Activated CD4-positive, CD25-positive, alpha-beta regulatory T cell treated with anti-CD3 and anti-CD28 coated beads, Interleukin-2, amount 50 U/mL, for 72 hours (primary cell): ENCODE measurements around the gene ZNF569.
"Not testable (repeated sequence)": the region's sequence is repeated elsewhere in the genome, so short reads cannot be mapped to it uniquely, and the experiment has no call there.

Experiments
- DNase-seq: peaks from one replicate; pipeline ENCODE4 v3.0.0; 2021

Gene ZNF569

GRCh38 chr19:37466798-37467607 is at the start of gene ZNF569:
Gene ZNF569 (minus strand): TSS chr19:37467444. CDS start chr19:37444921, 22,523 bp downstream.
- peak; percentile 79 for DNase-seq

GRCh38 chr19:37513397-37513796 is 46.2 kb upstream of the ZNF569 start:
- no peak for DNase-seq

- DNase-seq, result no peak
Observed at GRCh38 chr19:37511821-37512220, 44.6 kb upstream of the ZNF569 start.

- DNase-seq, result no peak
Observed at GRCh38 chr19:37511186-37511585, 43.9 kb upstream of the ZNF569 start.

- DNase-seq, result no peak
Observed at GRCh38 chr19:37507167-37507464, 39.9 kb upstream of the ZNF569 start.

GRCh38 chr19:37506387-37507166 is 39.3 kb upstream of the ZNF569 start, which contains the start of gene ZNF793:
Gene ZNF793 (plus strand): TSS chr19:37506939. CDS start chr19:37523440, 16,501 bp downstream.
- DNase-seq, result peak; percentile 77

GRCh38 chr19:37505958-37506386 is 38.7 kb upstream of the ZNF569 start:
- no peak for DNase-seq

GRCh38 chr19:37492213-37492612 is 25.0 kb upstream of the ZNF569 start:
- DNase-seq, result no peak

GRCh38 chr19:37484406-37485168 is 17.3 kb upstream of the ZNF569 start:
- DNase-seq, result no peak

- DNase-seq, result no peak
Observed at GRCh38 chr19:37472165-37472564, 4.9 kb upstream of the ZNF569 start.

- no peak for DNase-seq
Observed at GRCh38 chr19:37470216-37470615, 3.0 kb upstream of the ZNF569 start.

GRCh38 chr19:37468961-37469777 is 1.9 kb upstream of the ZNF569 start, which contains the start of gene ZNF570:
Gene ZNF570 (plus strand): TSS chr19:37469356. CDS start chr19:37470355, 999 bp downstream.
- DNase-seq, result peak; percentile 81

GRCh38 chr19:37467608-37468090 is 405 bp upstream of the ZNF569 start:
- DNase-seq, result no peak

GRCh38 chr19:37466277-37466797 is 907 bp downstream of the ZNF569 start:
- no peak for DNase-seq

GRCh38 chr19:37452500-37453245 is 14.6 kb downstream of the ZNF569 start:
- DNase-seq, result no peak

GRCh38 chr19:37413313-37414084 is 53.7 kb downstream of the ZNF569 start:
- DNase-seq, result no peak

GRCh38 chr19:37412700-37413099 is 54.5 kb downstream of the ZNF569 start:
- DNase-seq, result no peak

GRCh38 chr19:37406140-37406846 is 61.0 kb downstream of the ZNF569 start:
- not testable (repeated sequence) for DNase-seq

- no peak for DNase-seq
Observed at GRCh38 chr19:37403403-37403802, 63.8 kb downstream of the ZNF569 start.

GRCh38 chr19:37401078-37401477 is 66.2 kb downstream of the ZNF569 start:
- no peak for DNase-seq
